Activated CD4-positive, CD25-positive, alpha-beta regulatory T cell treated with anti-CD3 and anti-CD28 coated beads, Interleukin-2, amount 50 U/mL, for 72 hours (primary cell): ENCODE data around the gene PRF1.
"Not testable (repeated sequence)": the region's sequence is repeated elsewhere in the genome, so short reads cannot be mapped to it uniquely, and the experiment has no call there.

Experiments
- DNase-seq: peaks from one replicate; pipeline ENCODE4 v3.0.0; 2021

Gene PRF1

DNA sequence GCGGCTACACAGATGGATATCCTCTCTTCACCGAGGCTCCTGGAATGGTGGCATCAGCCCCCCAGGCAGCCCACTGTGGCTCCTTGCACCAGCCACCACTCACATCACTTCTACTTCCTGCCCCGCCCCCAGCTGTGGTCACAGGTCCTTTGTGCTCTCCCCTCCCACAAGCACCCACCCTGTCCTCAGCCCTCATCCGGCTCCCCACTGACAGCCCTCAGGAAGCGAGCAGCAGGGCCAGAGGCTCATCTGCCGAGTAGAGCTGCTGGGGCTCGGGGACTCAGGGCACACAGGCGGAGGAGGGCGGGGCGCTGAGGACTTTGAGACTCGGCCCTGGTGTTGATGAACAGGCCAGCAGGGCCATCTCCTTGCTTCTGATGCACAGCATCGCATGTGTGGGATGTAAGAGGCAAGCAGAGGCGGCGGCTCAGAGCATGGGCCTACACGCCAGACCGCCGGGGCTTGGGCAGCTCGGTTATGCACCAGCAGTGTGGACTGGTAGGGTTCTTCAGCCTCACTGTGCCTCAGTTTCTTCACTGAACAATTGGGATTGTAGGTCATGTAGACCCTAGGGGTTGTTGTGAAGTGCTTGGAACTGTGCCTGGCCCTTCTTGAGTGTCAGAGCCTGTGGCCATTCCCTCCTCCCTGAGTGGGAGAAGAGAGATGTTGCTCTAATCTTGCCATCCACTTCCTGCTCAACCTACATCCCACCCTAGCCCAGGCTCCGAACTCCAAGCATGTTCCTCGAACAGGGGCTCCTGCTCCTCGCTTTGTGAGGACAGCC is at the start of gene PRF1:
TSS of gene PRF1 (minus strand) at position 77 of the 784 bp plus-strand sequence. CDS start 1,839 bp downstream, outside the sequence.
- DNase-seq, result peak; percentile 71

DNA sequence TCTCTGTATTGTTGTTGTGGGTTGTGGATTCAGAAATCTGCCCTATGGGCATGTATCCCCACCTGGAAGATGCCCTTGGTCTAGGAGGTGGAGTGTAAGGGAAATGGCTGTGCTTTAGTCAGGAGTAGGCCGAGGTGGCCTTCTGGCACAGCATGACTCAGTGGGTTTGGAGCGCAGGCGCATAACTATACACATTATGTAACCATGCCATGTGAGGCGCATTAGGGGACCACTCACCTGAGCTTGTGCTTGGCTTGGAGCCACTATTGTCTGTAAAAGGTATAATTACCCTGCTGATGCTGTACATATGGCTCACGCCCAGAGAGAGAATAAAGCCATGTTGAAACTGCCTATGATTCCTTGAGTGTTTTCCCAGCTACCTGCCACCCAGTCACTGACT is 49.1 kb upstream of the PRF1 start:
- DNase-seq, result no peak

DNA sequence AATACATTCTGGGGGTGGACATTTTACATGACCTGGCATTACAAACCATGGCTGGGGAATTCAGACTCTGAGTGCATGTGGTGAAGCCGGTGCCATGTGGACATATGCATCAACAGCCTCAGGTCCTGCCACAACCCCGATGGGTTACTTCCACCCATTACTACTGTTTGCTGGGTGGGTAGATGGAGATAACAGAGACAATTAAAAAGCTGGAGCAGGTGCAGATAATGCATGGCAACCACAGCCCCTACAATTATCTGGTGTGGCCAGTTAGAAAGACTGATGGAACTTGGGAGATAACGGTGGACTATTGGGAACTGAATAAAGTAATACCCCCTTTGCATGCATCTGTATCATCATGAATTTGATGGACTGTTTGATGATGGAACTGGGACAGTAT is 48.2 kb upstream of the PRF1 start:
- no peak for DNase-seq

DNA sequence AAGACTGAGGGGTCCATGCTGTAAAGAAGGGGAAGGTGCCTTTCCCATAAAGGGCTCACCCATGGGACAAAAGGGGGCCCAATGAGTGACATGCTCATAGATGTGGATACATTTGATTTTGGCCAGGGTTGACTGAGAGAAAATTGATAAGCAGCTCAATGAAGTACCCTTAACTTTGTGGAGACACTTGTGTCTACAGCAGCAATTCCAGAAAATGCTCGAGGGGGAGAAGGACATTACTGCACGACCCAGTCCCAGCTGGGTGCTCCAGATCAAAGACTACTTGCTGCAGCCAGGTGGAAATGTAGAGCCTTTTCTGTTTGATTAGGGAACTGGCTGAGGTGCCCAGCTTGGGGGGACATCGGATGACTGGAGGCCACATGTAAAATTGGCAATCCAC is 47.6 kb upstream of the PRF1 start:
- no peak for DNase-seq

DNA sequence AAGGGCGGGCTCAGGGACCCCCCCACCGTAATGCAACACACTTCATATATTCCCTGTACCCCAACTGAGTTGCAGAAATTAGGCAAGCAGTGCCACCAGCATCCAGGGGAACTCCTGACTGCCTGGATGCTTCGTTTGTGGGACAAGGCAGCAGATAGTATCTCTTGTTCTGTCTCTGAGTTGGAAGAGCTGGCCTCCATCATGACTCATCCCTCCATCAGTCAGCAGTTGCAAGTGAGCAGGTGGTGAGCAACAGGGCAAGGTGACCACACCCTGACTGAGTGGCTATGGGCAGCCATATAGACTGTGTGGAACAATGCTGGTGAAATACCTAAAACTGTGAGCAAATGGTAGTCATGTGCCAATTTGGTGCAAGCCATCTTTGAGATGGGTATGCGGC is 47.0 kb upstream of the PRF1 start:
- DNase-seq, result no peak

DNA sequence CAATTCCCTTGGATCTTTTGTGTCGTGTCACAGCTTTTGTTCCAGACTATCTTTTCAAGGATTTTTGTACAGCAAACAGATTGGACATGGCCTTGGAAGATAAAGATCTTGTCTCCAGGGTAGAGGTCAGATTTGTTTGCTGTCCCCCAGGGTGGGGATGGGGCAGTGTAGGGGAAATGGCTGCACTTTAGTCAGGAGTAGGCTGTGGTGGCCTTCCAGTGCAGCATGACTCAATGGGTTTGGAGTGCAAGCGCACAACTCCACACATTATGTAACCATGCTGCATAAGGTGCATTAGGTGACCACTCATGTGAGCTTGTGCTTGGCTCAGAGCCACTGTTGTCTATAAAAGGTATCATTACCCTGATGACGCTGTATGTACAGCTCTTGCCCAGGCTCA is 45.9 kb upstream of the PRF1 start:
- no peak for DNase-seq

DNA sequence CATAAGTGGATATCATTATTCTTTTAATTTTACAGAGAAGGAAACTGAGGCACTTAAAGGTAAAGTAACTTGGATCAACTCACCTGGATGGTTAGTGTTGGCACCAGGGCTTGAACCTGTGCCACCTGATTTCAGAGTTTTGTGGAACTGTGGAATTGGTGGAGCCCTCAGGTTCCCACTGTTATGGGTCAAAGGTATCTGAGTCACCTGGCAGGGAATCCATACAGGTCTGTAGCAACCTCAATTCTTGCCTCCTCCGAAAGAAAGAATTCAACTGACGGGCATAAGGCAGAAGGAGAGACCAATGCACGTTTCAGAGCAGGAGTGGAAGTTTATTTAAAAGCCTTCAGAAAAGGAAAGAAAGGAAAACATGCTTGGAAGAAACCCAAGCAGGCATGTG is 44.5 kb upstream of the PRF1 start:
- DNase-seq, result no peak

DNA sequence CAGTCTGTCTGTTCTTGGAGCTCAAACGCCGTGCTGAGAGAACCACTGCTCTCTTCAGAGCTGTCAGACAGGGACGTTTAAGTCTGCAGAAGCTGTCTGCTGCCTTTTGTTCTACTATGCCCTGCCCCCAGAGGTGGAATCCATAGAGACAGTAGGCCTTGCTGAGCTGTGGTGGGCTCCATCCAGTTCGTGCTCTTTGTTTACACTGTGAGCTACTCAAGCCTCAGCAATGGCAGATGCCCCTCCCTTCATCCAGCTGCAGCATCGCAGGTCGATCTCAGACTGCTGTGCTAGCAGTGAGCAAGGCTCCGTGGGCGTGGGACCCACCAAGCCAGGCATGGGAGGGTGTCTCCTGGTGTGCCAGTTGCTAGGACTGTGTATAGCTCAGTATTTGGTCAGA is 42.4 kb upstream of the PRF1 start:
- not testable (repeated sequence) for DNase-seq

DNA sequence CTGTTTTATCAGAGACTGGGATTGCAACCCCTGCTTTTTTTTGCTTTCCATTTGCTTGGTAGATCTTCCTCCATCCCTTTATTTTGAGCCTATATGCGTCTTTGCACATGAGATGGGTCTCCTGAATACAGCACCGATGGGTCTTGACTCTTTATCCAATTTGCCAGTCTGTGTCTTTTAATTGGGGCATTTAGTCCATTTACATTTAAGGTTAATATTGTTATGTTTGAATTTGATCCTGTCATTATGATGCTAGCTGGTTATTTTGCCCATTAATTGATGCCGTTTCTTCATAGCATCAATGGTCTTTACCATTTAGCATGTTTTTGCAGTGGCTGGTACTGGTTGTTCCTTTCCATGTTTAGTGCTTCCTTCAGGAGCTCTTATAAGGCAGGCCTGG is 40.7 kb upstream of the PRF1 start:
- not testable (repeated sequence) for DNase-seq

DNA sequence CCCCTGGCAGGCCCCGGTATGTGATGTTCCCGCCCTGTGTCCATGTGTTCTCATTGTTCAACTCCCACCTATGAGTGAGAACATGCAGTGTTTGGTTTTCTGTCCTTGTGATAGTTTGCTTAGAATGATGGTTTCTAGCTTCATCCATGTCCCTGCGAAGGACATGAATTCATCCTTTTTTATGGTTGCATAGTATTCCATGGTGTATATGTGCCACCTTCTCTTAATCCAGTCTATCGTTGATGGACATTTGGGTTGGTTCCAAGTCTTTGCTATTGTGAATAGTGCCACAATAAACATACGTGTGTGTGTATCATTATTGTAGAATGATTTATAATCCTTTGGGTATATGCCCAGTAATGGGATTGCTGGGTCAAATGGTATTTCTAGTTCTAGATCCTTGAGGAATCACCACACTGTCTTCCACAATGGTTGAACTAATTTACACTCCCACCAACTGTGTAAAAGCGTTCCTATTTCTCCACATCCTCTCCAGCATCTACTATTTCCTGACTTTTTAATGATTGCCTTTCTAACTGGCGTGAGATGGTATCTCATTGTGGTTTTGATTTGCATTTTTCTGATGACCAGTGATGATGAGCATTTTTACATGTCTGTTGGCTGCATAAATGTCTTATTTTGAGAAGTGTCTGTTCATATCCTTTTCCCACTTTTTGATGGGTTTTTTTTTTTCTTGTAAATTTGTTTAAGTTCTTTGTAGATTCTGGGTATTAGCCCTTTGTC is 37.3 kb upstream of the PRF1 start:
- DNase-seq, result not testable (repeated sequence)

DNA sequence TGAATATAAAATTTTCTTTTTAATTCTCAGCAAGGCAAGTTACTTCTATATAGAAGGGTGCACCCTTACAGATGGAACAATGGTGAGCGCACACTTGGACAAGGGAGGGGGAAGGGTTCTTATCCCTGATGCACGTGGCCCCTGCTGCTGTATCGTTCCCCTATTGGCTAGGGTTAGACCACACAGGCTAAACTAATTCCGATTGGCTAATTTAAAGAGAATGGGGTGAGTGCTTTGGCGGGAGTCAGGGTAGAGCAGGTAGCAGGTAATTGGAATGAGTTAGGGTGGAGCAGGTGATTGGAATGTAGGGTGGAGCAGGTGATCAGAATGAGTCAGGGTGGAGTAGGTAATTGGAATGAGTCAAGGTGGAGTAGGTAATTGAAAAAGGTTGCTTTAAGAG is 32.0 kb upstream of the PRF1 start:
- not testable (repeated sequence) for DNase-seq

DNA sequence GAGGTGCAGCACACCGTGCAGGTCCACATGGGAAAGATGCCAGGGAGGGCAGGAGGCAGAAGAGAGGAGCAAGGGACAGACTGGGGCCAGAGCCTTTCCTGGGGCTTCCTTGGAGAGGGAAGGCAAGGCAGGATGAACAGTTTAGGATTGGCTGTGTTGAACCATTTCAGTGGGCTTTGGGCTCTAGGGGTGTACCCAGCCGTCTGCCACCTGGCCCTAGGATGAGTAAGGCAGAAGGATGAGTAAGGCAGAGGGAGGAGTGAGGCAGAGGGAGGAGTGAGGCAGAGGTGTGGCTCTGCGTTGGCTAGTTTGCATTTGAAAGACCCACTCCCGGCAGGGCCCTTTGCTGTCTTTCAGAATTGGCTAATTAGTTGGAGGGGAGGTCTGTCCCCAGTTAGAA is 31.5 kb upstream of the PRF1 start:
- DNase-seq, result no peak

DNA sequence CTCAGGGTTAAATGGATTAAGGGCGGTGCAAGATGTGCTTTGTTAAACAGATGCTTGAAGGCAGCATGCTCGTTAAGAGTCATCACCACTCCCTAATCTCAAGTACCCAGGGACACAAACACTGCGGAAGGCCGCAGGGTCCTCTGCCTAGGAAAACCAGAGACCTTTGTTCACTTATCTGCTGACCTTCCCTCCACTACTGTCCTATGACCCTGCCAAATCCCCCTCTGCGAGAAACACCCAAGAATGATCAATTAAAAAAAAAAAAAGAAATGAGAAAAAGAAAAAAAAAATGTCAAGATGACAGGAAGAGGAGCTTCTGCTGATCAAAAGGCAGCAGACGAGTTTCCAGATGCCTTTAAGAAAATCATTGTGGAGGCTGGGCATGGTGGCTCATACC is 29.2 kb upstream of the PRF1 start:
- not testable (repeated sequence) for DNase-seq

DNA sequence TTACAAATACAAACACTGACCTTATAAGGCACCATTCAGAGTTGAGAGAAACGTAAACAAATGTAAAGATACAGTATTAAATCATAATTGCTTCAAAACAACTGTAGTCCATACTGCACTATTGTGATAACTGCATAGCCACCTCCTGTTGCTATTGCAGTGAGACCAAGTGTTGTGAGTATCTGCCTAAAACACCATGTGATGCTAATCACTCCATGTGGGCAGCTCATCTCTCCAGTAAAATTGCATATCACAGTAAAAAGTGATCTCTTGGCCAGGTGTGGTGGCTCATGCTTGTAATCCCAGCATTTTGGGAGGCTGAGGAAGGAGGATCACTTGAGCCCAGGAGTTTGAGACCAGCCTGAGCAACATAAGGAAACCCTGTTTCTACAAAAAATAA is 26.8 kb upstream of the PRF1 start:
- no peak for DNase-seq

DNA sequence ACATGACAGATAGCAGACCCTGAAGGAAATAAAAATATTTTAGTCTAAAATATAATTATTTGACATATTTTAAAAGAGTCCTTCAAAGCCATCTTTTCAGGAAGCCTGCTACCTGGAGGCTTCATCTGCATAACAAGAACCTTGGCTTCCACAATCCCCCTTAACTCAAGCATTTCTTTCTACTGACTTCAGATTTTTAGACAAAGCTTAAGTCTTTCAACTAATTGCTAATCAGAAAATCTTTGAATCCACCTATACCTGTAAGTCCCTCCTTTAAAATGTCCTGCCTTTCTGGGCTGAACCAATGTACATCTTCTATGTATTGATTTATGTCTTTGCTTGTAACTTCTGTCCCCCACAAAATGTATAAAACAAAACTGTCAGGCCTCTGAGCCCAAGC is 23.5 kb upstream of the PRF1 start:
- no peak for DNase-seq

DNA sequence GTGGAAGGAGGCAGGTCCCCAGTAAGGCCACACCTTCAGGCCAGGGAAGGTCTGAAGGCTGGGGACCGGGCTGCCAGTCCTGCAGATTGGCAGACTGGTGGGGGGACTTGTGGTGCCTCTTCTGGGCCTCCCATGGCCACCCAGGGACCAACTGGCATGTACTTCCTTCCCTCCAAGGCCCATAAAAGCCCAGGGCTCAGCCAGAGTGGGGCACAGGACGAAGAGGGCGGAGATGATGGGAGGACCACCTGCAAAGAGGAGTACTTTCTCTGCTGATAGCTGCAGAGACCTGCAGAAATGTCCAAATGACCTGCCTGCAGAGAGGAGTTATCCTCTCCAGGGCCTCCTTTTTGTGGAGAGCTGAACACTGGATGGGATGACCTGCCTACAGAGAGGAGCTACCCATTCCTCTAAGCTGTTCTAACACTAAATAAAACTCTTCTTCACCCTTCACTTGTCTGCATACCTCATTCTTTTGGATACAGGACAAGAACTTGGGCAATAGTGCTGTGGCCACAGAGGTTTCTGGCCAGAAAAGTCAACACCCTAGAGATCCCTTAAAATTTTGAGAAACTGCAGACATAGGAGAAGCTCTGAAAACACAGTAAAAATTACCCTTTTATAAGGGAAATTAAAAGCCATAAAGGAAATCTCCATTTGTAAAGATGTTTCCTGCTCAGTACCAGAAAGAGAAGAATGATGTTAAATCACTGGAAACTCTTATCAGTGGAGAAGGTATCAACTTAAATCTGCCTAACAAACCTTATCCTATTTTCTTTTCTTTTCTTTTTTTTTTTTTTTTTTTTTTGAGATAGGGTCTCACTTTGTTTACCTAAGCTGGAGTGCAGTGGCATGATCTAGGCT is 20.7 kb upstream of the PRF1 start:
- DNase-seq, result no peak

DNA sequence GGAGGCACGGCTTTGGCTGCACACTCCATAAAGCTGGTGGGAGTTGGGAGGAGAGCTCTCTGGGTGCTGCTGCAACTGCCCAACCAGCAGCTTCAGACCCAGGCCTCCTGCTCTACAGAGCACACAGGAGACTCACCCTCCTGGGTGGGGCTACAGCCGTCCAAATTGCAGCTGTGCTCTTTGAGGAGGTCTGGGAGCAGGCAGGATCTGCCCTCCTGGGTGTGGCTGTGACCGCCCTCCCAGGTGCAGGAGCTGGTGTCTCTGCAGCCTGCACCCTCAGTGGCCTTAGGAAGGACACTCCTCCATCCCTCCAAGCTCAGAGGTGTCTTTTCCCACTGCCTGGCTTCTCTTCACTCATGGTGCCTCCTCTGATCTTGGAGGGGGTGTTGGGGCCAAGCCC is 20.0 kb upstream of the PRF1 start:
- DNase-seq, result no peak

DNA sequence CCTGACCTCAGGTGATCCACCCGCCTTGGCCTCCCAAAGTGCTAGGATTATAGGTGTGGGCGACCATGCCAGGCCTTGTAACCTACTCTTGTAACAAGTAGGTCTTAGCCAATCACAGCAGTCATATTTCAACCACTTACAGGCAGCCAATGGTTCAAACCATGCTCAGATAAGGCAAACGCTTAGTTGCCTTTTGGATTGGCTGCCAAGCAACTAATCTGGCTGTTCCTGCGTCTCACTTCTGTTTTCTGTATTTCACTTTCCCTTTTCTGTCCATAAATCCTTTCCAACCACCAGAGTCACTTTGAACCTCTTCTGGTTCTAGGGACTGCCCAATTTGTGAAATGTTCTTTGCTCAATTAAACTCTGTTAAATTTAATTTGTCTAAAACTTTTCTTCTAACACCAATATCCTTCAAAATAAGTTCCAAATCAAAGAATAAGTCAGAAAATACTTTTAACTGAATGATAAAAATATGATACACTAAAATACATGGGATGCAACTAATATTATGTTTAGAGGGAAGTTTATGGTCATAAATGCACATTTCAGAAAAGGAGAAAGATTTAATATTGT is 19.1 kb upstream of the PRF1 start:
- no peak for DNase-seq

DNA sequence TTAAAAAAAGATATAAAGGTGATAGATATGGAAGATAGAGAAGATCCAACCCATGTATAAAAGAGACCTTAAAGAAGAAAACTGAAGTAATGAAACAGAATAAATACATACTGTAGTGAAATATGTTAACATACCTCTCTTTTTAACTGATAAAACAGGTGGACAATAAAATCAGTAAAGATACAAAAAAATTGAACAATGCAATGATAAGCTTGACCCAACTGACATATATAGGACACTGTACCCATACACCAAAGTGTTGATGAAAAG is 17.4 kb upstream of the PRF1 start:
- DNase-seq, result no peak

DNA sequence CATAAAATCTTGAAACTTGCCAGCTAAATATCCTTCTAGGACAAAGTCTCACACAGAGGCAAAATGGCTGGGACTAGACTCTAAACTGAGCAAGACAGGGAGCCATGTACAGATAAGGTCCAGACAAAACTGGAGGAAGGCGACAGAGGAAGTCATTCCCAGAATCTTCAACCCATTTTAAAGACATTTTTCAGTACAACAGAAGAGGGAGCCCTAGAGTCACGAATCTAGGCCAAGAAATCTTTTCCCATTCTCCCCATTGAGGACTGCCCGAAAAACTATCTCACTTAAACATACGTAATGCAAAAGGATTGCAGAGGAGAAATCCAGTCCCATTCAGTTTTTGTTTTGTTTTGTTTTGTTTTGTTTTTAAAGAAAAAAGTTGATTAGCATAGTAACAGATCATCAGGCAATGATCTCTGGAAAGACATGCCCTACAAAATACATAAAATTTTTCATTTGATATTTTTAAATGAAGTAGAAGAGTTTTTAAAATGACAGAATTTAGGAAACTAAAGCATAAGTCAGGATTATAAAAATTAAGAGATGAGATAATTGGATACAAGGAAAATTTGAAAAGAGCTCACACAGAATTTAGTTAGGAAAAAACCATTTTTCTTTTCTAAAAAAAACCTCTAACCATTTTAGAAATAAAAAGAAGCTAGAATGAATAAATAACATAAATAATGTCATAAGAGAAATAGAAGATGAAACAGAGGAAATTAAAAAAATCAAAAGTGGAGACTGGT is 16.9 kb upstream of the PRF1 start:
- DNase-seq, result no peak

DNA sequence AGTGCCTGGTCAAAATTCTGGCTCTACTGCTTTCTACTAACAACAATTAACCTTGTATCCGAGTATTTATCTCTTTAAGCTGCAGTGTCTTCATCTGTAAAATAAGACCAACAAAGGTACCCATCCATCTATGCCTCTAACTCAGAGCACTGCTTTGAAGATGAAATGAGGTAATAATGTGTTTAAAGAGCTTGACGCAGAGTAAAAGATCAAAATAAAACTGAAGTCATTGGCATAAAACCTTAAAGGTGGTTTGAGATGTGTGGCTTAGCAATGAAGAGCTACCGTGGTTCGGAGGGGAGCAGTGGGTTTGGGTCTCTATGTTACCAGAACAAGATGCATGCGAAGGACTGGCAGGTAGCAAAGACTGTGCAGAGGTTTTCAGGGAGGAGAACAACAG is 16.1 kb upstream of the PRF1 start:
- no peak for DNase-seq

DNA sequence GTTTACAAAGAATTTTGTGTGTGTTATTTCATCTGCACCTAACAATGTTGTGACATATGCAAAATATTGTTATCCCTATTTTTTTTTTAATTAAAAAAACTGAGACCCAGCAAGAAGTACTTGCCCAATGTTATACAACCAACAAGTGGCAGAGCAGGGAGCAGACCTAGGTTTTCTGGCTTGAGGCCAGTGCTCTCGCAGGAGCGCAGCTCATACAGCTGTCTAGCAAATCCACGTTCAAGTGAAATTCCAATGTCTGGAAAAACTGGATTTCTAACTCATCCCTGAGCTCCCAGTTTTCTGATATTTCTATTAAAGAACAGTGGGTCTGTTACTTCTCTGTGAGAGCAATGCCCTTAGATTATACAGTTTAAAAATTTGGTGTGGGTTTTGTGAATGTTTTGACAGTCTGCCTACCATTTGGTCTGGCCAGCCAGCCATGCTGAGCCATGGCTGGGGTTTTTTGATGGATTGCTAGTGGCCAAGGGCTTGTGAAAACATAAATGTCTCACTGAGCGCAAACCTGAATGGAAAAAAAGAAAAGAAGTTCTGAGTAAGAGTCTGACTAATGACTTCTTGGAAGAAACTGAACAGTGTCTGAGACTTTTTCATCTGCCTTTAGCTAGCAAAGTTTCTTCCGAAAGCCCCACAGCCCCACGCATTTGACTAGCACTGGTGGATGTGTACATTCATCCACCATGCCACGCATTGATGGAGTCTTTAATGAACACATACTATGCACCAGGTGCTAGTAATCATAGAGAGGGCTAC is 15.4 kb upstream of the PRF1 start:
- DNase-seq, result no peak
